H9 (cell line): ENCODE results near the gene PCDHB7. TPM values are rescaled to one million over a fixed set of nuclear protein-coding genes. Genes with fewer than 3 reads are reported as not detected.
"Not testable (repeated sequence)": the region's sequence is repeated elsewhere in the genome, so short reads cannot be mapped to it uniquely, and the experiment has no call there.

Experiments
- DNase-seq: peaks from one replicate; pipeline ENCODE4 v3.0.0-alpha.2; 2017
- H2AFZ ChIP-seq: one replicate; pipeline ENCODE4 v1.6.1; 2013; ENCODE audit warnings: mild to moderate bottlenecking, low read length, control low read depth, moderate library complexity
- H2AK5ac ChIP-seq: 2 replicates; pipeline ENCODE4 v1.6.1; 2013; ENCODE audit warnings: low read length, control low read depth, mixed read lengths; ENCODE audit not compliant: insufficient read length
- H2BK120ac ChIP-seq: one replicate; pipeline ENCODE4 v1.6.1; 2013; ENCODE audit warnings: low read depth, mild to moderate bottlenecking, low read length, control low read depth, inconsistent platforms; ENCODE audit not compliant: poor library complexity, severe bottlenecking
- H2BK12ac ChIP-seq: 2 replicates; pipeline ENCODE4 v1.6.1; 2013; ENCODE audit warnings: low read length, control low read depth, mixed read lengths, low read depth; ENCODE audit not compliant: insufficient read length
- H2BK15ac ChIP-seq: 2 replicates; pipeline ENCODE4 v1.6.1; 2013; ENCODE audit warnings: low read depth, low read length, control low read depth
- H2BK20ac ChIP-seq: one replicate; pipeline ENCODE4 v1.6.1; 2013; ENCODE audit warnings: low read depth, mild to moderate bottlenecking, low read length, control low read depth, inconsistent platforms; ENCODE audit not compliant: poor library complexity, severe bottlenecking
- H2BK5ac ChIP-seq: 2 replicates; pipeline ENCODE4 v1.6.1; 2013; ENCODE audit warnings: low read length, control low read depth, mixed read lengths; ENCODE audit not compliant: insufficient read length
- H3K14ac ChIP-seq: 2 replicates; pipeline ENCODE4 v1.6.1; 2013; ENCODE audit warnings: low read length, control low read depth; ENCODE audit not compliant: insufficient read depth
- H3K18ac ChIP-seq: 2 replicates; pipeline ENCODE4 v1.6.1; 2013; ENCODE audit warnings: low read depth, mild to moderate bottlenecking, mixed read lengths, low read length, control low read depth; ENCODE audit not compliant: insufficient read length
- H3K23ac ChIP-seq: 2 replicates; pipeline ENCODE4 v1.6.1; 2013; ENCODE audit warnings: low read length, control low read depth, mixed read lengths, low read depth; ENCODE audit not compliant: insufficient read length
- H3K23me2 ChIP-seq: 2 replicates; pipeline ENCODE4 v1.6.1; 2013; ENCODE audit warnings: low read depth, mild to moderate bottlenecking, mixed read lengths, low read length, control low read depth; ENCODE audit not compliant: insufficient read length, poor library complexity, severe bottlenecking
- H3K27ac ChIP-seq: 2 replicates; pipeline ENCODE4 v1.5.1; 2013; ENCODE audit warnings: low read length, control low read depth, mixed read lengths, low read depth; ENCODE audit not compliant: insufficient read length
- H3K27me3 ChIP-seq: 2 replicates; pipeline ENCODE4 v1.6.1; 2013; ENCODE audit warnings: low read length, control low read depth, inconsistent platforms; ENCODE audit not compliant: insufficient read depth
- H3K4ac ChIP-seq: 2 replicates; pipeline ENCODE4 v1.6.1; 2013; ENCODE audit warnings: low read depth, mild to moderate bottlenecking, control low read depth, inconsistent platforms, low read length, moderate library complexity
- H3K4me1 ChIP-seq: 2 replicates; pipeline ENCODE4 v1.6.1; 2013; ENCODE audit warnings: low read length, control low read depth, inconsistent platforms; ENCODE audit not compliant: insufficient read depth
- H3K4me2 ChIP-seq: 2 replicates; pipeline ENCODE4 v1.6.1; 2013; ENCODE audit warnings: low read length, control low read depth, mixed read lengths; ENCODE audit not compliant: insufficient read length, insufficient read depth
- H3K56ac ChIP-seq: 2 replicates; pipeline ENCODE4 v1.6.1; 2013; ENCODE audit warnings: low read depth, mild to moderate bottlenecking, mixed read lengths, low read length, control low read depth; ENCODE audit not compliant: insufficient read length
- H3K79me1 ChIP-seq: 2 replicates; pipeline ENCODE4 v1.6.1; 2013; ENCODE audit warnings: low read depth, mild to moderate bottlenecking, moderate library complexity, low read length, control low read depth, inconsistent platforms; ENCODE audit not compliant: insufficient read depth, poor library complexity, severe bottlenecking
- H3K79me2 ChIP-seq: 2 replicates; pipeline ENCODE4 v1.6.1; 2013; ENCODE audit warnings: low read length, control low read depth, inconsistent platforms; ENCODE audit not compliant: insufficient read depth
- H3K9ac ChIP-seq: 2 replicates; pipeline ENCODE4 v1.6.1; 2013; ENCODE audit warnings: low read length, control low read depth, mixed read lengths; ENCODE audit not compliant: insufficient read length; ENCODE audit errors: extremely low read depth
- H3K9me3 ChIP-seq: one replicate; pipeline ENCODE4 v1.6.1; 2013; ENCODE audit warnings: low read depth, low read length, inconsistent platforms; ENCODE audit not compliant: control insufficient read depth
- H3T11ph ChIP-seq: one replicate; pipeline ENCODE4 v1.6.1; 2013; ENCODE audit warnings: mild to moderate bottlenecking, low read length, control low read depth, inconsistent platforms
- H4K20me1 ChIP-seq: one replicate; pipeline ENCODE4 v1.6.1; 2013; ENCODE audit not compliant: control insufficient read depth, insufficient read length, insufficient read depth
- H4K5ac ChIP-seq: 2 replicates; pipeline ENCODE4 v1.6.1; 2013; ENCODE audit warnings: low read depth, mild to moderate bottlenecking, mixed read lengths, low read length, control low read depth; ENCODE audit not compliant: insufficient read length
- H4K8ac ChIP-seq: replicated peaks from 2 replicates; pipeline ENCODE4 v1.6.1; 2013; ENCODE audit warnings: low read length, control low read depth, mixed read lengths, low read depth; ENCODE audit not compliant: insufficient read length
- H4K91ac ChIP-seq: 2 replicates; pipeline ENCODE4 v1.6.1; 2013; ENCODE audit warnings: low read depth, mild to moderate bottlenecking, moderate library complexity, mixed read lengths, low read length, control low read depth; ENCODE audit not compliant: insufficient read length
- H3K27ac Mint-ChIP-seq, 3 experiments: 2 replicates in 2 of 3; 3 replicates in 1 of 3; pipeline ENCODE4 v1.8.0; 2020 to 2021; ENCODE audit warnings: mixed read lengths in 3 of 3, mild to moderate bottlenecking in 1 of 3, moderate library complexity in 1 of 3
- H3K27me3 Mint-ChIP-seq: 2 replicates; pipeline ENCODE4 v1.8.0; 2021; ENCODE audit warnings: low read depth, mild to moderate bottlenecking, moderate library complexity, mixed read lengths
- H3K36me3 Mint-ChIP-seq, 3 experiments: 2 replicates in 2 of 3; 3 replicates in 1 of 3; pipeline ENCODE4 v1.8.0; 2020 to 2021; ENCODE audit warnings: low read depth in 3 of 3, mixed read lengths in 3 of 3; ENCODE audit not compliant: insufficient read depth in 1 of 3
- H3K4me1 Mint-ChIP-seq, 2 experiments: 2 replicates each; pipeline ENCODE4 v1.8.0; 2020; ENCODE audit warnings: mixed read lengths in 2 of 2
- H3K4me3 Mint-ChIP-seq, 2 experiments: 2 replicates in 1 of 2; 3 replicates in 1 of 2; pipeline ENCODE4 v1.8.0; 2020 to 2021; ENCODE audit warnings: mild to moderate bottlenecking in 2 of 2, mixed read lengths in 2 of 2, moderate library complexity in 1 of 2
- H3K9me3 Mint-ChIP-seq, 2 experiments: 2 replicates in 1 of 2; 3 replicates in 1 of 2; pipeline ENCODE4 v1.8.0; 2020; ENCODE audit warnings: mild to moderate bottlenecking in 2 of 2, mixed read lengths in 2 of 2, moderate library complexity in 1 of 2
- WGBS: extraction: QIAGEN DNeasy Blood & Tissue Kit; methylation state at CpG from one replicate; pipeline ENCODE4 v1.1.7; 2013; ENCODE audit warnings: missing lambda C conversion rate, low lambda C conversion rate, mixed read lengths; ENCODE audit not compliant: insufficient read length; ENCODE audit errors: extremely low coverage; 5-methylcytosine and 5-hydroxymethylcytosine counted together
- total RNA-seq: library from RNA; stranded (reverse); gene quantifications from 2 replicates; pipeline ENCODE4 v1.2.1, GENCODE V29; 2021
- TF ChIP-seq, protein P1 (sequence below): fragments of 200-600 bp; sonication (generic); conservative IDR thresholded peaks from 3 replicates; pipeline ENCODE4 v1.8.0; 2021; ENCODE audit warnings: antibody characterized with exemption, mild to moderate bottlenecking

The PCDHB7 gene
- total RNA-seq, 1 experiment from 2014 or later: 0.52 TPM

DNA sequence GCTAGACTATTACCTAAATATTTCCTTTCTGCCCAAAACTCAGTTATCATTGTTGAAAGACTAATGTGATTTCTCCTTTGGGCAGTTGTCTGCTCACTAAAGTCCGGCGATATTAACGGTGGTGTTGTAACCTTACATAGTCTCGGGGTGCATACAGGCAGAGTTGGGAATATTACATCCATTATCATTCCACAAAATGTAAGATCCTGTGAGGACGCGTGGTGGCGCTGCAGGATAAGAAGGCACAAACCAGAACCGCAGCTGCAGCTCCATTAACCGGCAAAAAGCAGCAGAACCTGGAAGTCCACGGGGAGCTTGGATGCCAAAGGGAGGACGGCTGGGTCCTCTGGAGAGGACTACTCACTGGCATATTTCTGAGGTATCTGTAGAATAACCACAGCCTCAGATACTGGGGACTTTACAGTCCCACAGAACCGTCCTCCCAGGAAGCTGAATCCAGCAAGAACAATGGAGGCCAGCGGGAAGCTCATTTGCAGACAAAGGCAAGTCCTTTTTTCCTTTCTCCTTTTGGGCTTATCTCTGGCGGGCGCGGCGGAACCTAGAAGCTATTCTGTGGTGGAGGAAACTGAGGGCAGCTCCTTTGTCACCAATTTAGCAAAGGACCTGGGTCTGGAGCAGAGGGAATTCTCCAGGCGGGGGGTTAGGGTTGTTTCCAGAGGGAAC lies 41.4 kb downstream of the PCDHB7 start, which contains the start of gene PCDHB13:
Gene PCDHB13, plus strand, starts transcription at position 264 of the 684 bp plus-strand sequence. Its CDS starts 205 bp downstream, at position 469.
- H3T11ph ChIP-seq, H4K20me1 ChIP-seq, H2AK5ac ChIP-seq, H2BK12ac ChIP-seq, H3K27ac ChIP-seq, H4K5ac ChIP-seq, H3K14ac ChIP-seq, H3K4ac ChIP-seq, H2BK15ac ChIP-seq, H3K56ac ChIP-seq, H4K91ac ChIP-seq, H3K18ac ChIP-seq, H2BK120ac ChIP-seq, H3K4me1 ChIP-seq, H2AFZ ChIP-seq, H3K23ac ChIP-seq, H3K79me1 ChIP-seq, H3K79me2 ChIP-seq, H2BK20ac ChIP-seq, H4K8ac ChIP-seq, H3K23me2 ChIP-seq, H3K27me3 ChIP-seq, H3K27ac Mint-ChIP-seq, H3K9me3 ChIP-seq, H2BK5ac ChIP-seq, H3K9ac ChIP-seq, H3K4me2 ChIP-seq: not testable (repeated sequence)
- TF ChIP-seq, protein P1, sequence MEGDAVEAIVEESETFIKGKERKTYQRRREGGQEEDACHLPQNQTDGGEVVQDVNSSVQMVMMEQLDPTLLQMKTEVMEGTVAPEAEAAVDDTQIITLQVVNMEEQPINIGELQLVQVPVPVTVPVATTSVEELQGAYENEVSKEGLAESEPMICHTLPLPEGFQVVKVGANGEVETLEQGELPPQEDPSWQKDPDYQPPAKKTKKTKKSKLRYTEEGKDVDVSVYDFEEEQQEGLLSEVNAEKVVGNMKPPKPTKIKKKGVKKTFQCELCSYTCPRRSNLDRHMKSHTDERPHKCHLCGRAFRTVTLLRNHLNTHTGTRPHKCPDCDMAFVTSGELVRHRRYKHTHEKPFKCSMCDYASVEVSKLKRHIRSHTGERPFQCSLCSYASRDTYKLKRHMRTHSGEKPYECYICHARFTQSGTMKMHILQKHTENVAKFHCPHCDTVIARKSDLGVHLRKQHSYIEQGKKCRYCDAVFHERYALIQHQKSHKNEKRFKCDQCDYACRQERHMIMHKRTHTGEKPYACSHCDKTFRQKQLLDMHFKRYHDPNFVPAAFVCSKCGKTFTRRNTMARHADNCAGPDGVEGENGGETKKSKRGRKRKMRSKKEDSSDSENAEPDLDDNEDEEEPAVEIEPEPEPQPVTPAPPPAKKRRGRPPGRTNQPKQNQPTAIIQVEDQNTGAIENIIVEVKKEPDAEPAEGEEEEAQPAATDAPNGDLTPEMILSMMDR: peak; percentile 71
- WGBS: no CpG with 5 or more reads among the region's 18 CpGs
- peaks cover 12 to 31% (median 20%) of the 10 kb centered on the region in 3 experiments for H3K36me3 Mint-ChIP-seq
- H3K4me3 Mint-ChIP-seq: peak within 1 kb of the TSS in 1 of 2 experiments; percentile 48; a peak in 2 of 5 replicates
- H3K4me1 Mint-ChIP-seq: peaks cover 1 to 11% of the 10 kb centered on the region in 2 experiments; a peak in 3 of 4 replicates
- peak; percentile 71 for DNase-seq
- peaks cover 31 to 35% of the 10 kb centered on the region in 2 experiments for H3K9me3 Mint-ChIP-seq
- H3K27me3 Mint-ChIP-seq: peaks cover 16% of the 10 kb centered on the region

DNA sequence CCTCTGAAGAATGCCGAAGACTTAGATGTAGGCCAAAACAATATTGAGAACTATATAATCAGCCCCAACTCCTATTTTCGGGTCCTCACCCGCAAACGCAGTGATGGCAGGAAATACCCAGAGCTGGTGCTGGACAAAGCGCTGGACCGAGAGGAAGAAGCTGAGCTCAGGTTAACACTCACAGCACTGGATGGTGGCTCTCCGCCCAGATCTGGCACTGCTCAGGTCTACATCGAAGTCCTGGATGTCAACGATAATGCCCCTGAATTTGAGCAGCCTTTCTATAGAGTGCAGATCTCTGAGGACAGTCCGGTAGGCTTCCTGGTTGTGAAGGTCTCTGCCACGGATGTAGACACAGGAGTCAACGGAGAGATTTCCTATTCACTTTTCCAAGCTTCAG lies 42.1 kb downstream of the PCDHB7 start:
- H2BK15ac ChIP-seq, H3K4me1 ChIP-seq, H3K9me3 ChIP-seq, H3K4me3 Mint-ChIP-seq, H3K9ac ChIP-seq, H3K4ac ChIP-seq, H4K91ac ChIP-seq, H3K79me1 ChIP-seq, H4K5ac ChIP-seq, H3K27ac ChIP-seq, H2AK5ac ChIP-seq, H4K8ac ChIP-seq, H3K14ac ChIP-seq, H4K20me1 ChIP-seq, H3K79me2 ChIP-seq, H3K18ac ChIP-seq, H3K4me2 ChIP-seq, H2BK20ac ChIP-seq, H3K23ac ChIP-seq, H2AFZ ChIP-seq, H3K56ac ChIP-seq, H3K23me2 ChIP-seq, DNase-seq, H3K27me3 ChIP-seq, H2BK12ac ChIP-seq, H2BK120ac ChIP-seq, H2BK5ac ChIP-seq, H3T11ph ChIP-seq, H3K27ac Mint-ChIP-seq, H3K4me1 Mint-ChIP-seq: not testable (repeated sequence)
- Mint-ChIP-seq H3K36me3 (peaks cover 12 to 29% (median 20%) of the 10 kb centered on the region in 3 experiments), H3K27me3 (peaks cover 16% of the 10 kb centered on the region), H3K9me3 (peaks cover 29 to 33% of the 10 kb centered on the region in 2 experiments)
- no CpG with 5 or more reads among the region's 12 CpGs for WGBS
